GM12801 (cell line): ENCODE measurements around the gene ALPK3.

Experiments
- TF ChIP-seq, protein P1 (sequence below): IDR thresholded peaks from one replicate; pipeline ENCODE4 v1.5.1; 2011; ENCODE audit warnings: control low read depth; ENCODE audit not compliant: insufficient read length; ENCODE audit errors: extremely low read depth

The ALPK3 gene

DNA sequence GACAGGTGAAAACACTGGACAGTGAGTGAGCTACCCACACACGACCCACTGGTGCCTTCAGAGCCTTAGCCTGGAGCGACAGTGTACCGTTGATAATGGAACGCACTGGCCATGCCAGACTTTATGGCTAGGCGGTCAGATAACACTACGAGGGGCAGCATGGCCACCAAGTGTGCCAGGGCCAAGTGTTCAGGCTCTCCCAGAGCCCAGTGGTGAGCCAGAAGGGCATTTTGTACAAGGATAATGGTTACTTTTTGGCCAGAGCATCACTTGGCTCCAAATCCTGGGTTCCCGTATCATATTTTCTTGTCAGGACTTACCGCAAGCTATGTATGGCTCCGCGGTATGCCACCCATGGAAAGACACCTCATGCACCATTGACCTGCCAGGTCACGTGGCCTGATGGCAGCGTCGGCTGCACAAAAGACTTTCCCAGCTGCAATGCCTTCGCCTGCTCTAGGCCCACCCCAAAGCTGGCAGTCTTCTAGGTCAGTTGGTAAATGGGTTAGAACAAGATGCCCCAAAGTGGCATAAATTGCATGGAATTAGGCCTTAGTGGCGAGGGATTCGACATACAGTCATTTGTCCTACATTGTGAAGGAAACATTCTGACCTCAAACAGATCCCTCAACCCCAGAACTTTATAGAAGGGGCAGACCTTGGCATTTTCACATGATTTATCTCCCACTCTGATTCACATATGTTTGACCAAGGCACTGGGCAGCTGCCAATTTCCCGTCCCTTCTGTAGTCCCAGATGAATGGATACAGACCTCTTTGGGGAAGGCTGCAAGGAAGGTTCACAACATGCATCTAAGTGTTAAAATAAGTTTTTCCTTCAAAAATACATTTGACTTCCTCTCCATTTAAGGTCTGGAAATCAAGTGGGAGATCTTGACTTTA, 55.1 kb downstream of the ALPK3 start:
- TF ChIP-seq, protein P1, sequence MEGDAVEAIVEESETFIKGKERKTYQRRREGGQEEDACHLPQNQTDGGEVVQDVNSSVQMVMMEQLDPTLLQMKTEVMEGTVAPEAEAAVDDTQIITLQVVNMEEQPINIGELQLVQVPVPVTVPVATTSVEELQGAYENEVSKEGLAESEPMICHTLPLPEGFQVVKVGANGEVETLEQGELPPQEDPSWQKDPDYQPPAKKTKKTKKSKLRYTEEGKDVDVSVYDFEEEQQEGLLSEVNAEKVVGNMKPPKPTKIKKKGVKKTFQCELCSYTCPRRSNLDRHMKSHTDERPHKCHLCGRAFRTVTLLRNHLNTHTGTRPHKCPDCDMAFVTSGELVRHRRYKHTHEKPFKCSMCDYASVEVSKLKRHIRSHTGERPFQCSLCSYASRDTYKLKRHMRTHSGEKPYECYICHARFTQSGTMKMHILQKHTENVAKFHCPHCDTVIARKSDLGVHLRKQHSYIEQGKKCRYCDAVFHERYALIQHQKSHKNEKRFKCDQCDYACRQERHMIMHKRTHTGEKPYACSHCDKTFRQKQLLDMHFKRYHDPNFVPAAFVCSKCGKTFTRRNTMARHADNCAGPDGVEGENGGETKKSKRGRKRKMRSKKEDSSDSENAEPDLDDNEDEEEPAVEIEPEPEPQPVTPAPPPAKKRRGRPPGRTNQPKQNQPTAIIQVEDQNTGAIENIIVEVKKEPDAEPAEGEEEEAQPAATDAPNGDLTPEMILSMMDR: no peak

DNA sequence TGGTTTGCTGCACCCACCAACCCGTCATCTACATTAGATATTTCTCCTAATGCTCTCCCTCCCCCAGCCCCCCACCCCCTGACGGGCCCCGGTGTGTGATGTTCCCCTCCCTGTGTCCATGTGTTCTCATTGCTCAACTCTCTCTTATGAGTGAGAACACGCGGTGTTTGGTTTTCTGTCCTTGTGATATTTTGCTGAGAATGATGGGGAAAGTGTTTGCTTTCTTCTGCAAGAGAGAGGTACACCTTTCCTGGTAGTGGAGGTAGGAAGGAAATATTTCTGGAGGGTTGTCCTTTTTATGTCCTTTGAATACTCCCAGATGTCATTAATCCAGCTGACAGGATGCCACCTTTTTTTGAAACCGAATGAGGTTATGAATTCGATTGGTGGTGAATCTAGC, 56.8 kb downstream of the ALPK3 start:
- TF ChIP-seq, protein P1: no peak

DNA sequence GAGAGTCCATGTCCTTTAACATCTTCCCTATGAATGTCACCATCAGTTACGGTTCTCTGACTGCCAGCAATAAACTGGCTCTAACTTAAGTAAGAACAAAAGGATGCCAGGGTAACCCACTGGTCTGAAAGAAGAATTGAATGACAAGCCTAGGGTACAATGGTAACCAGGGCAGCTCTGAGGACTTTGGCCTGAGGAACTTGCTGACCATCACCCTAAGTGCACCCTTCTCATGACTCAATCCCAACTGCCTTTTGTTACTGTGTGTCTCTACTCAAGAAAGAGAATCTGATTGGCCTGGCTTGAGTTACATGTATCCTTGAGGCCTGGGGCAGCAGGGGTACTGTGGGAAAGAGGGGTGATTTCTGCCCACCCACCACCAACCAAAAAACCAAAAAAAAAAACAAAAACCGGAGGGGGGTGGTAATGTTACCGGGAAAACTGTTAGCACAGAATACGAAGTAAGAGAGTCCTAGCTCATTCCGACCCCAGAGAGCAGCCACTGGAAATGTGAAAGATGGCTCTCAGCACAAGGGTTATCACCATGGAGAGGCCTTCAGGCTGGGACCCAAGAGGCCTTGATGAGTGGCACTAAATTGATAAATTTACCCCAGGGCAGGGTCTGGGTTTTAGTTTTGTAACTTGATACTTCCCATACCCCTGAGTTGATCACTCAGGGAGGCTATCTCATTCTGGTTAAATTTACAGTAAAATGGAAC, 58.0 kb downstream of the ALPK3 start:
- TF ChIP-seq, protein P1: no peak

DNA sequence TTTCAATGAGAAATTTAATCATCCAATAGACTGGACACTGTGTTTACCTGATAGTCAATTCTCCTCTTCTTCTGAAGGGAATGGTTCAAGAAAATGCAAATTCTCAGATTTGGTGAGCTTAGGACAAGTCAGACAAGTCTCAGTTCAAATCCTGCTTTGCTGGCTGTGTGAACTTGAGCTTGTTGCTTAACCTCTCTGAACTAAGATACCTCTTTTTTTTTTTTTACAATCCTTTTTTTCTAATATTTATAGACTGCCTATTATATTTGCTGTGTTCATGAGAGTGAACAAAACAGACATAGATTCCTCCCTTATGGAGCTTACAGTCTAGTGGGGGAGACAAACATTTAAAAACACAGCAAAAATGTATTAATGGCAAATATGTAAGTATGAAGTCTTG, 59.1 kb downstream of the ALPK3 start:
- TF ChIP-seq, protein P1: no peak

DNA sequence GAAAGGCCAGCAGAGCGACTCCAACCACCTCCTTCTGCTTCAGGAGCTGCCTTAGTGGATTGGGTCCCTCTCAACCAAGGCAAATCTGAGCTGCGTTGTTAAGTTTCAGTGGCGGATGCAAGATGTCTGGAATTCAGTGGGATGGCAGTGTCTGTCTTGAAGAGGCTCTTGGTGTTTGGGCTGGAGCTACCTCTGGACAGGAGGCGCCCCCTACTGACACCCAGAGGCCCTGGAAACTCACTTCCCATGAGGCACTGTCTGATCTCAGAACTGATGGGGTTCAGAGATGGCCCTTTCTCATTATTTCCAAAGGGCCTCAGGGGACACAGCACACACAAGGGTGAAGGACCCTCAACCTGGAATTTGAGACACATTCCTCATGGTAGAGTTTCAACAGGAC, 61.3 kb downstream of the ALPK3 start:
- TF ChIP-seq, protein P1: no peak

DNA sequence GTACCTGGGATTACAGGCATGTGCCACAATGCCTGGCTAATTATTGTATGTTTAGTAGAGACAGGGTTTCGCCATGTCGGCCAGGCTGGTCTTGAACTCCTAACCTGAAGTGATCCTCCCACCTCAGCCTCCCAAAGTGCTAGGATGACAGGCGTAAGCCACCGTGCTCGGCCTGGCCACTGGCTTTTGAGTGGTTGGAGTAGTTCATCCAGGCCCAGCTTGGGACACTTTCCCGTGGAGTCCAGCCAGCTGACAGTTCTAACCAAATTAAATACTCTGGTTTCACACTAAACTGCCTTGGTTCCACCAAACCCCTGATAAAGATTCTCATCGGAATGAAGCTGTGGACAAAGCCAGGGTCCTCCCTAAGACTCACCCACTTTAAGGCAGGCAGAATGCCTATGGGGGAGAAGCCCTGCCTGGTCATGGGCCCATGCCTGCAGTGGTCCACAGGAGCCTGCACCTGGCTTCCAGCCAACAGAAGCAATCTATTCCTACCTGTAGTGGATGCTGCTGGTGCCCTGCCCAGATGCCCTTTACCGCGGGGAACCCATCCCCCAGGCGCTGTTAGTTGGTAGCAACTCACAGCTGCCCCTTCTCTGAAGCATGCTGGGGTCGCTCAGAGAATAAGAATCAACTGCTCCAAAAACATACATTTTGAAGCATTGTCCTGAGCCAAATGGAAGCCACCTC, 62.1 kb downstream of the ALPK3 start:
- TF ChIP-seq, protein P1: no peak

DNA sequence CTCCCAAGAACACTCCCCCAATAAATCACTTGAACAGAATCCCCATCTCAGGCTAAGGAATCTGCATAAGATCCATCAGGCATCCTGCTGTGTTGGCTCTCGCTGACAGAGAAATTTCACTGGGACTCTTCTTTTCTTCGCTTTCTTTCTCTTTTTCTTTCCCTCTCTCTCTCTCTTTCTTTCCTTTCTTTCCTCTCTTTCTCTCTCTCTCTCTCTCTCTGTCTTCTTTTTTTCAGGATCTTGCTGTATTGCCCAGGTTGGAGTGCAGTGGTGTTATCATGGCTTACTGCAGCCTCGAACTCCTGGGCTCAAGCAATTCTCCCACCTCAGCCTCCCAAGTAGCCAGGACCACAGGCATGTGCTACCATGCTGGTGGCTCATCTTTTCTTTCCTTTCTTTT, 62.9 kb downstream of the ALPK3 start:
- TF ChIP-seq, protein P1: no peak
